ENCODE data around the gene TRIOBP.

Gene TRIOBP

GRCh38 chr22:37817705-37818408, 121.0 kb downstream of the TRIOBP start:
- H3K4me1 ChIP-seq (ENCODE audit: control insufficient read depth, insufficient read depth, low read length), result peaks cover 3% of the 10 kb centered on the region; the same call in 1 of the 2 replicates
- H3K4me3 ChIP-seq (ENCODE audit: low read depth, low read length), result peak overlapping the region; percentile 13
- no peaks in the 10 kb centered on the region for H3K9me3 ChIP-seq (ENCODE audit: control insufficient read depth, insufficient read depth, low read depth, low read length)
- ChIA-PET CTCF (interaction anchor here (0.5 to 8.1 kb wide), 60 partner anchors 9 to 1306 kb away, joined by 3 to 208 read pairs (median 4); partner anchors contain the start of genes ANKRD54, GCAT, MICALL1 and PDXP), POLR2A (interaction anchor here (0.6 to 2.1 kb wide), 14 partner anchors 9 to 114 kb away, joined by 3 to 28 read pairs (median 5); partner anchors contain the start of genes ANKRD54 and GCAT)
- peaks cover 0 to 18% of the 10 kb centered on the region in 2 experiments; a peak in 2 of 3 replicates for H3K36me3 ChIP-seq (ENCODE audit: control insufficient read depth in 2 of 2, insufficient read depth in 1 of 2, low read length in 2 of 2)
- H3K27ac ChIP-seq (ENCODE audit: extremely low read depth, low read depth, low read length), result peak overlapping the region; percentile 88
- peak; percentile 95 for TF ChIP-seq ZNF335 (tag by site-specific recombination; conservative IDR thresholded peaks at IDR 0.05)
- peak; percentile 83 for TF ChIP-seq ZNF654 (tag by site-specific recombination; IDR thresholded peaks at IDR 0.05; ENCODE audit: low read depth)
- peak; percentile 90 for TF ChIP-seq KLF9 (tag by site-specific recombination; IDR thresholded peaks at IDR 0.05; ENCODE audit: low read depth)
- peak; percentile 46; the same call in 1 of the 2 replicates for TF ChIP-seq ZIC2 (tag by site-specific recombination; IDR thresholded peaks at IDR 0.05)
- no peak for TF ChIP-seq ZNF214 (tag by site-specific recombination; IDR thresholded peaks at IDR 0.05; ENCODE audit: borderline replicate concordance)
- TF ChIP-seq SCRT1 (tag by site-specific recombination; IDR thresholded peaks at IDR 0.05; ENCODE audit: borderline replicate concordance), result no peak
- TF ChIP-seq ZNF324 (tag by site-specific recombination; IDR thresholded peaks at IDR 0.05), result peak; percentile 57; the same call in 1 of the 2 replicates
- TF ChIP-seq ZNF621 (tag by site-specific recombination; IDR thresholded peaks at IDR 0.05), result no peak
- TF ChIP-seq PATZ1 (tag by site-specific recombination; IDR thresholded peaks at IDR 0.05), result peak; percentile 99
- peak; percentile 87; the same call in 1 of the 2 replicates for TF ChIP-seq TRIM28 (IDR thresholded peaks at IDR 0.05; ENCODE audit: borderline replicate concordance, low read length)
- TF ChIP-seq ZNF341 (tag by site-specific recombination; IDR thresholded peaks at IDR 0.05; ENCODE audit: low read depth), result peak; percentile 65
- TF ChIP-seq GLI2 (tag by site-specific recombination; IDR thresholded peaks at IDR 0.05; ENCODE audit: borderline replicate concordance, low read depth), result no peak
- TF ChIP-seq ZNF280C (tag by site-specific recombination; IDR thresholded peaks at IDR 0.05), result no peak
- TF ChIP-seq ZNF555 (tag by site-specific recombination; conservative IDR thresholded peaks at IDR 0.05), result no peak
- no peak for TF ChIP-seq ZNF37A (tag by site-specific recombination; IDR thresholded peaks at IDR 0.05)
- TF ChIP-seq ZNF184 (tag by site-specific recombination; IDR thresholded peaks at IDR 0.05), result no peak
- no peak for TF ChIP-seq ZNF558 (tag by site-specific recombination; IDR thresholded peaks at IDR 0.05)
- no peak for TF ChIP-seq ZNF354C (tag by site-specific recombination; IDR thresholded peaks at IDR 0.05; ENCODE audit: borderline replicate concordance, low read depth)
- TF ChIP-seq ZNF837 (tag by site-specific recombination; IDR thresholded peaks at IDR 0.05), result no peak
- TF ChIP-seq ZBTB21 (tag by site-specific recombination; IDR thresholded peaks at IDR 0.05), result peak; percentile 64
- TF ChIP-seq ZNF629 (tag by site-specific recombination; IDR thresholded peaks at IDR 0.05), result peak; percentile 83
- no peak for TF ChIP-seq ZNF639 (tag by site-specific recombination; IDR thresholded peaks at IDR 0.05)
- TF ChIP-seq ZNF398 (tag by site-specific recombination; IDR thresholded peaks at IDR 0.05), result no peak
- peak; percentile 60 for TF ChIP-seq SP2 (tag by site-specific recombination; IDR thresholded peaks at IDR 0.05)
- no peak for TF ChIP-seq ZSCAN16 (tag by site-specific recombination; IDR thresholded peaks at IDR 0.05)
- TF ChIP-seq SETDB1 (IDR thresholded peaks at IDR 0.05; ENCODE audit: insufficient read length, low read length), result no peak
- TF ChIP-seq ZFP41 (tag by site-specific recombination; IDR thresholded peaks at IDR 0.05; ENCODE audit: borderline replicate concordance), result no peak

All from HEK293 (cell line).